NOMO-1 treated with dmso at 0.1 percent for 144 hours (cell line): ENCODE measurements around the gene INSRR.

ENCODE experiments used
- DNase-seq: peaks from one replicate; lab custom pipeline; 2025; ENCODE audit not compliant: unreplicated experiment; lab: John Stamatoyannopoulos, UW

The INSRR gene

GRCh38 chr1:156834322-156834721 lies 24.6 kb downstream of the INSRR start:
- DNase-seq: no peak

- no peak for DNase-seq
Observed at GRCh38 chr1:156833603-156834002, 25.3 kb downstream of the INSRR start.

DNA sequence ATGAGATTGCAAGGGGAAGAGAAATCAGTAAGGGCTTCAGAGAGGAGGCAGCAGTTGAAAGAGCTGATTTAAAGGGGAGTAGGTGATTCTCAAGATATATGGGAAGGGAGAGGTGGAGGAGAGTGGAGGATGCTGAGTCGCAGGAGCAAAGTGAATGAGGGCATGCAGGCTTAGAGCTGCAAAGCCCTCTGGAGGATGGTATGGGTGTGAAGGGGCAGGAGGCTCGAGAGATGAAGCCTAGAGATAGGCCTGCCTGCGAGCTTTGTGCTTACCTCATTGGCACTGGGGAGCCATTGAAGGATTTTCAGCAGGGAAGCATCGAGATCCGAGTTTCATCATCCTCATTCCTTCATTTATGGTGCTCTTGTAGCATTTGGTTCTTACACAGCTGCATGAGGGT lies 26.5 kb downstream of the INSRR start:
- DNase-seq: no peak

DNA sequence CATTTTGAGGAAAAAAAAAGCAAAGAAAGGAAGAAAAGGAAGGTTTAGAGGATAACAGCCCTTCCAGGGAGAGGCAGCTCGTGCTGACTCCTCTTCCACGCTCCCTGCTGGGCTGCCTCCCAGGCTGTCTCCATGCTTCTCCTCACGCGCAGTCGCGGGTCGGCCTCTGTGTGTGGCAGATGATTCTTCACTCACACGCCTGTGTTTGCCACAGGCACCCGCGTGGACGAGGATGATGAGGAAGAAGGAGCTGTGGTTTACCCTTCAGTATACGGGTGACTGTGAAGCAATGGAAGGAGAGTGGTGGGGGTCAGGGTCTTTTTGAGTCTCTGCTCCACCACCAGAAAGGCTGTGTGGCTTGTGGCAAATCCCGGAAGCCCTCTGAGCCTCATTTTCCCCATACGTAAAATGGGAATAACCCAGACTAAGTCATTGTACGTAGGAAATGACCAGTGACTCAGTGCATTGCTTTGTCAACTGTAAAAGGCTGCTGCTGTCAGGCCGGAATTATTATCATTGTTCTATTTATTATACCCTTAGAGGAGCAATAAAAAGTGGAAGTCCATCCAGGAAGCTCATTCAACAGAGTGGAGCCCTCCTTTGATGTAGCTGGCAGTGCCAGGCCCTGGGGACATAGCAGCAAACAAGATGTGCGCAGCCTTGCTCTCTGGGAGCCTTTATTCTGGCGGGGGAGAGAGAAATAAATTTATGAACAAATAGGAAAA lies 30.4 kb downstream of the INSRR start:
- no peak for DNase-seq

DNA sequence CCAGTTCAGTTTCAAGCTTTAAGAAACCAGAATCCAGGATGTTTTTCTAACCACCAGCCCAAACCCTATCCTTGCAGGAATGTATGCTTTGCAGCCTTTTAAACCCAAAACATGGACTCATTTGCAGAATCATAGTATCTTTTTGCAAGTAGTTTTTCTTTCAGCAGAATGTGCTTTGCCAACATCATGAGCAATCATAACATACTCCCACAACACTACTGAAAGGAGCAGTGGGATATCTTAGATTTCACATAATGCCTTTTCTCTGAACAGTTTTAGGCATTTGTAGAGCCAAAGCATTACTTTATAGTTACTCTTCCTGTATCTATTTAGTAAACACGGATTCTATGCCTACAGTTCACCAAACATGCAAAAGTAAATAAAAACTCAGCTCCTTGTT lies 32.3 kb downstream of the INSRR start:
- DNase-seq: no peak

GRCh38 chr1:156823210-156823790 lies 35.6 kb downstream of the INSRR start:
- no peak for DNase-seq

- DNase-seq: no peak
Observed at GRCh38 chr1:156822680-156823079, 36.2 kb downstream of the INSRR start.

DNA sequence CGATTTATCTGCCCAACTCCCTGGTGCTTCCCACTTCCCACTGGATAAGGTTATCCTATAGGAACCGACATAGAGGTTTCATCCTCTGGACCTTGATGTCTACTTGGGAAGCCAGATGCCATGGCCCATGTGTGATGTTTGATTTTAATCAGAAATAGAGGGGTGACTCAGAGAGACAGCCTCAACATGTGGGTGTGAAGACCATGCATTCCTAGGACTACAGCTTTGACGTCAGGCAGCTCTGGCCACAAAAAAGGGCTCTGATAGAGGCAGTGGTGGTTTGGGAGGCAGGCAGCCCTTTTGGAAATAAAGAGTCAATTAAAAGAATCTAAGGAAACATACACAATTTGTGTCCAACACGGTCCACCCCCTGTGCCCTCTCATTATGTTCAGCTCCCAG lies 37.1 kb downstream of the INSRR start:
- no peak for DNase-seq

DNA sequence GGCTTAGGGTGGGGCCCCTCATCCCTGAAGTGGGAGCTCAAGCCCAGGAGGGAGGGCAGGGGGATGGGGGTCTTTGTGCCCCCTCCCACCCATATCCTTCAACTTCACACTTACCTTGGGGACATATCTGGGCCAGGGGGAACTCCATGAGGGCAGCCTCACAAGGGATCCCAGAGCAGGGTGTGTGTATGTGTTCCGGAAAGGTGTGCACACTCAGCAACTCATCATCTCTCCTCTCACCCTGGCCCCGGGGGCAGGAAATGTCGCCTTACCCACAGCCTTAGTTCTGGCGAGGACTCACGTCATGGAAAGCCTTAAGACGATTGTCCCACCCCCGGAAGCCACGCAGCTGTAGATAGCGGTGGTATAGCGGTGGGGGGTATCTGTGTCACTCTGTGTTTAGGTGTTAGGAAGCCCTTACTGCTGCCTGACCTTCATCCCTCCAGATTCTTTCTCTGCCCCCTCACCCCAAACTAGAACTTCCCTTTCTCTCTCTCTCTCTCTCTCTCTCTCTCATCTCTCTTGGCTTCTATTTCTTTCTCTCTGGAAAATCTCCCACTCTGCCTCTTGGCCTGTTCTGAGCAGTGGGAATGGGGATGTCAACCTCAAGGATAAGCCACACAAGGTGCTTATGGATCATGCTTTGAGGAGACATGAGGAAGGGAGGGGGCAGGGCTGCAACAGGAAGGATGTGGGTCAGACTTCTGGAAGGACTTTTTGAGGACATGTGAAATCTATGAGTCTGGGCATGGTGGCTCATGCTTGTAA lies 42.2 kb downstream of the INSRR start, which contains the start of gene SH2D2A:
Gene SH2D2A (minus strand): TSS at position 288 of the 768 bp plus-strand sequence. CDS start 140 bp downstream, at position 148.
- peak; percentile 42 for DNase-seq

DNA sequence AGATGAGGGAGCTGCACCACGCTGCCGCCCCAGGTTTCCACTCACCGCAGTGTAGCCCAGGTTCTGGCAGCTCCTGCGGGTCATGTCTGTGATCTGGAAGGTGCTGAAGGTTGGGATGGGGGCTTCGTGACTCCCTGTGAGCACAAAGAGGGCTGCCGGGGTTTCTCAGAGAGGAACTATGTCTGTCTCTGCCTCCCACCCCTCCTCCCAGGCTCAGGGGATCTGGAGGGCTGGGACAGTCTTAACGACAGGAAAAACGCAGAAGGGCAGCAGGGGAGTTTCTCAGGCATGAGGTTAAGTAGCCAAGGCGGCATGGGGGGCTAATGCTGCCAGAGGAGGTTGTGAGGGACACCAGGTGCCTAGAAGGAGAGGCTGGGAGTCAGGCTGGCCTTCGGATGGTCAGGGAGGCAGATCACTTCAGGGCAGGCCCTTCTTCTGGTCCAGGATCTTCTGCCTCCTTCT lies 42.9 kb downstream of the INSRR start:
- DNase-seq: no peak

DNA sequence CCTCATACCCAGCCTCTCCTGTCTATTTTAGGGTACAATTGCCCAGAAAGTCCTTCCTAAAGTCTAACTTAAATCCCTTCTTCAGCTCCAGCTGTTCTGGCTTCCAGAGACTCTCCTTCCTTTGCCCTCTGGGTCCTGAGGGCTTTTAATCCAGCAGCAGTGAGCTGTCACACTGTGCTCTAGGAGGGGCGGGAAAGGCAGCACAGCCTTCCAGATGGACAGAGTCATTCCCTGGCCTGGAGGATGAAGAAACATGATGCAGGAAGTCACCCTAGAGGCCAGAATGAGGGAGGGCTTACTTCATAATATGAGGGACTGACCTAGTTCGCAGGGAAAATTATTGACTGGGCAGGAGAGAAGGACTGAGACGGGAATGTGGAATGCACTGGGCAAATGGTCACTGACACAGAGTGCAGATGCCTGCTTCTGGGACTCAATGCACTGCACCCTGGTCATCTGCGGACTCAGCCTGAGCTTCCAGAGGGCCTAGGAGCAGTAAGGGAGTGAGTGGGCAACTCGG lies 43.5 kb downstream of the INSRR start:
- no peak for DNase-seq

DNA sequence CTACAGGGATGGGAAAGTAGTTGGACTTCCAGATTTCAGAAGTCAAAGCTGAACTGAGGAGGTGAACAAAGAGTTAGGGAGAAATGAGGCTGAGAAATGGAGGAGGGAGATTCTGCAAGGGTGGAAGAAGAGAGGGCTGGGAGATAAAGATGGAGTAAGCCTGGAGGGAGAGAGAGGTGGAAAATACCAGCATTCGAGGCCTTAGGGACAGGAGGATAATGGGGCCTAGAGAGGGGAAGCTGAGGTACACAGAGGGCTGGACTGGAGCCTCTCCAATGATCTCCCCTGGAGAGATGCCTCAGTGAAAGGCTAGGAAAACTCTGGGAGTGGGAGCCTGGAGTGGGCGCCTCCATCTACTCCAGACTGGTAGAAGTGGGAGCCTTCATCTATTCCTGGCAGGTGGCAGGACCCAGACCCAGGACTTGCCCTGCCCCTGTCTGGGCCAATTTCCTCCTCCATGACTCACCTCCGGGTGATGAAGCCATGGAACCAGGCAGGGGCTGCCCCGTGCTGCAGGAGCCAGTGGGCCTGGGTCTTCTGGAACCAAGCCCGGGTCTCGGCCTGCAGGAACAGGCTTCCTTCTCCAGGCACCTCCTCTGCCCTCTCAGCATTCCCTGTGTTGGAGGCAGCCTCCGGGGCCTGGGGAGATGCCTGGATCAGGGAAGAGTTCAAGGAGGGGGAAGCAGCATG lies 44.2 kb downstream of the INSRR start:
- DNase-seq: no peak

DNA sequence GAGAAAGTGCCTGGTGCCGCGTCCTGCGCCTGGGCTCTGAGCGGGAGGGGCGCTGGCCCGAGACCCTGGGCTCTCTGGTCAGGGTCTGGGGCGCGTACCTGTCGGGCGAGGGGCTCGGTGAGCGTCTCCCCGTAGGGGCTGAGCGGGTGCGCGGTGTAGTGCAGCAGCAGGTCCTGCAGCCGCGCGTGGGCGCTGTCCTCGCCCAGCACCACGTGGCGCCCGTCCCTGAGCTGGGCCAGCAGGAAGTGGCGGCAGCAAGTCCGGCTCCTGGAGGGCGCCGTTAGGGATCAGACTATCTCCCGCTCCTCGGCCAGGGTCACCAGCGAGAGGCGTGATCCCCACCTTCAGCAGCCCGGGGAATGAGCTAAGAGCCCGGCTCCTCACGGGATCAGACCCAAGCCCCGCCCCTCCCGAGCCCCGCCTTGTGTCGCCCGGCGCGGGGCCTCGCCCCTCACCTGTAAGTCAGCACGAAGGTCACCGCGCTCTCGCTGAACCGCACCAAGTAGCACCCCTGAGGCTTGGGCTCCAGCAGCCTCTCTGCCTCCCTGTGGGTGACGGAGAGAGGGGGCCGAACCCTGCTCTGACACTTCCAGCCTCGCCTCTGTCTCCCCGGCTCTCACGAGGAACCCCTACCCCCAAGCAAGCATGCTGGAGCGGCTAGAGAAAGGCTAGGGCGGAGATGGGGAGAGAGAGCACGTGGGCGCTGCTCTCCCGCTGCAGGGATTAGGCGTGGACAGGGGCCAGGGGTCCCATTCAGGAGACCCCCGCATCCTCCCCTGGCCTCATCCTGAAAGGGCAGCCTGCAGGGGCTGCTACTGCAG lies 45.0 kb downstream of the INSRR start:
- DNase-seq: no peak

GRCh38 chr1:156813298-156813697 lies 45.6 kb downstream of the INSRR start:
- no peak for DNase-seq

- DNase-seq: no peak
Observed at GRCh38 chr1:156812293-156812990, 46.5 kb downstream of the INSRR start.

GRCh38 chr1:156811168-156811567 lies 47.7 kb downstream of the INSRR start:
- DNase-seq: no peak

DNA sequence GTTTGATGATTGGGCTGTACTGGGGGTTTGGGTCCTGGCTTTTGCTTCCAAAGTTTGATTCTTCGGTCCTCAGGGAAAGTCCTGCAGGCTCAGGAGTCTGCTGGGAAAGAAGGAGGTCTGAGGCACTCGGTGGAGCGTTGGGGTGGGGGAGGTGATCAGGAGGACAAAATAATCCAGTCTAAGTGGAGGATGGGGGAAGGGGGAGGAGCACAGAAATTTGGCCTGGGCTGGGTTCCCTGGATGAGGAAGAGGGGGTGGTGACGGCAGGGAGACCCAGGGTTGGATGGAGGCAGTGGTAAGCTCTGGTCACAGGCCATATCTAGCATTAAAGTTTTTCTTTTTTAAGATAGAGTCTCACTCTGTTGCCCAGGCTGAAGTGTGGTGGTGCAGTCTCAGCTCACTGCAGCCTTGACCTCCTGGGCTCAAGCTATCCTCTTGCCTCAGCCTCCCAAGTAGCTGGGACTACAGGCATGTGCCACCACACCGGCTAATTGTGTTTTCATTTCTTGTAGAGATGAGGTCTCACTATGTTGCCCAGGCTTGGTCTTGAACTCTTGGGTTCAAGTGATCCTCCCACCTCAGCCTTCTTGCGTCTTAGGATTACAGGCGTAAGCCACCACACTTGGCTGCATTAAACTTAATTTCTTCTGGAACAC lies 49.1 kb downstream of the INSRR start:
- DNase-seq: no peak

- DNase-seq: no peak
Observed at GRCh38 chr1:156809281-156809680, 49.6 kb downstream of the INSRR start.
